Glomerular endothelial cell (primary cell): ENCODE data around the gene PPM1N. TPM values are rescaled to one million over a fixed set of nuclear protein-coding genes. Genes with fewer than 3 reads are reported as not detected.
"Not testable (repeated sequence)": the region's sequence is repeated elsewhere in the genome, so short reads cannot be mapped to it uniquely, and the experiment has no call there.

Source experiments
- DNase-seq: peaks from one replicate; pipeline ENCODE4 v3.0.0-alpha.2; 2011; ENCODE audit warnings: low read depth, low spot score; ENCODE audit errors: extremely low read depth
- total RNA-seq: library from RNA; depleted of rRNA; stranded (reverse); fragments of >200 nt; gene quantifications from 2 replicates; pipeline ENCODE4 v1.2.3, GENCODE V29; 2015

The PPM1N gene
- total RNA-seq, 1 donor from 2014 or later, result 1.1 TPM

DNA sequence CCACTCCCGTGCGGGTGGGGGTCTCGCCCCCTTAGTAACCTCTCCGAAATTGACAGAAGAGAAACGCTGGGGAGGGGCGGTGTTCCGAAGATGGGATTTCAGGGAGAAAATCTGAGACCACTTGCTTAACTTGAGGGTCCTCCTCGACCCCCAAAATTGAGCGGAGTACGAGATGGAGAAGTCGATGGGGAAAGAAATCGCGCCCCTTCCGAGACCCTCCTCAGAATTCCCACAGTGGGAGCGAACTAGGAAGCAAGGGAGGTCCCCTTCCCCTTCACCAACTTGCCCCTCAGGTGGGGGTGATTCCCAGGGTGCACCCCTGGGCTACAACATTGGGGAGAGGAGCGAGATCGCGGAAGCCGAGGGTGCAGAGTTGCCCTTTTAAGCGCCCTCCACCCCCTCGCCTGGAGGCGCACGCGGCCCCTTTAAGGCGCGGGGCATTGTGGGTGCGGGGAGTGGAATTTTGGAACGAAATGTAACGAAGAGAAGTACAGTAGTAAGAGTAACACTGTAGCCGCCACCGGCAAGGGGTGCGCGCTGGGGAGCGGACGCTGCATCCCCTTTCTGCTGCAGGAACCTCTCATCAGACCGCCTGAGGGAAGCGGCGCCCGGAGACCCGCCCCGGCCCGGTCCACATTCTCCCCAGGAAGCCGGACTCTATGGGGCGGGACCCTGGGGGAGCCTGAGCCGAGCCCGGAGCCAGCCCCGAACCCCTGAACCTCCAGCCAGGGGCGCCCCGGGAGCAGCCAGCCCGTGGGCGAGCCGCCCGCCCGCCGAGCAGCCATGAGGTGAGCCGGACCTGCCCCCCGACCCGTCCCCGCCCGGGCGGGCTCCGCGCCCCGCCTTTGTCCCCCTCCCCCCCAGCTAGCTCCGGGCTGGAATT is 9.0 kb downstream of the PPM1N start, which contains the start of gene VASP:
VASP (plus strand) TSS at position 491 of the 883 bp plus-strand sequence; CDS start at position 784, 293 bp downstream.
- no peak for DNase-seq

DNA sequence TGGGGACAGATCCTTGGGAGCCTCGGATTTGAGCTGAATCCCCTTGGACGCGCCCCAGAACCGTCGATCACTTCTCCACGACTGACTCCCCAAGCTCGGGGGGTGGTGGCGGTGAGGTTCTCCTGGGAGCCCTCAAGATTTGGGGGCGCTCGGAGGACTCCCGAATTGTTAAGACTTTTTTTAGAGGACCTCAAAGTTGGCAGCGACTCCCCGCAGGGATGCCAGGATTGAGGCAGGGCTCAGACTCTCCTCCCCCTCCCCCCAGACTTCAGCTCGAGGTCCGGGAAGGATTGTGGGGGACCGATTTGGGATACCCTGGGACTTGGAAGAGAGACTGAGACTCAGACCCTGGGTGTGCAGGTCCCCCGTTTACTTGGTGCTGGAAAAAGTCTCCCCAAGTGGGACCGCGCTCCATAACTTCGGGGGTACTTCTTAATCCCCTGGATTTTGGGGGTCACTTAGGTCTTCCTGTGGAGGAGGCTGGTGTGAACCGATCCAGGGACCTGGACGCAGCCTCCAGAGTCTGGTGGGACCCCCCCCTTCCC is 9.7 kb downstream of the PPM1N start:
- no peak for DNase-seq

DNA sequence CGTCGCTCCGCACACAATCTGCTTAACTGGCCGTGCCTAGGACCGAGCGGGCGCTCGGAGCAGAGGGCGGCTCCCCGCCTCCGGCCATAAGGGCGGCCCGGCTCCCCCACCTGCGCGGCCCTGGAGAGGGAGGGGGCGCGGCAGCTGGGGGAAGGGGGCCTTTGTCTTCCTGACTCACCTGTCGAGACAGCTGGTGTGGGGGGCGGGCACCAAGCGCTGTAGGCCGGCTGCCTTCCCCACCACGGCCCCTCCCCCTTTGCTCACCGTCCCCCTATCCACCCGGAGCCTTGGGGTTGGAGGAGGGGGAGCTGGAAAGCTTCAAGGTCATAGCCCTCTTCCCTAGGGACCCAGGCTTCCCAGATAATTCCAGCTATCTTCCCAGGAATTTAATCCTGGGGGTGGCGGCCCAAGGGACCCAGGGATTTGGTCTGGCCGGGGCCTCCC is 10.2 kb downstream of the PPM1N start:
- DNase-seq, result no peak

DNA sequence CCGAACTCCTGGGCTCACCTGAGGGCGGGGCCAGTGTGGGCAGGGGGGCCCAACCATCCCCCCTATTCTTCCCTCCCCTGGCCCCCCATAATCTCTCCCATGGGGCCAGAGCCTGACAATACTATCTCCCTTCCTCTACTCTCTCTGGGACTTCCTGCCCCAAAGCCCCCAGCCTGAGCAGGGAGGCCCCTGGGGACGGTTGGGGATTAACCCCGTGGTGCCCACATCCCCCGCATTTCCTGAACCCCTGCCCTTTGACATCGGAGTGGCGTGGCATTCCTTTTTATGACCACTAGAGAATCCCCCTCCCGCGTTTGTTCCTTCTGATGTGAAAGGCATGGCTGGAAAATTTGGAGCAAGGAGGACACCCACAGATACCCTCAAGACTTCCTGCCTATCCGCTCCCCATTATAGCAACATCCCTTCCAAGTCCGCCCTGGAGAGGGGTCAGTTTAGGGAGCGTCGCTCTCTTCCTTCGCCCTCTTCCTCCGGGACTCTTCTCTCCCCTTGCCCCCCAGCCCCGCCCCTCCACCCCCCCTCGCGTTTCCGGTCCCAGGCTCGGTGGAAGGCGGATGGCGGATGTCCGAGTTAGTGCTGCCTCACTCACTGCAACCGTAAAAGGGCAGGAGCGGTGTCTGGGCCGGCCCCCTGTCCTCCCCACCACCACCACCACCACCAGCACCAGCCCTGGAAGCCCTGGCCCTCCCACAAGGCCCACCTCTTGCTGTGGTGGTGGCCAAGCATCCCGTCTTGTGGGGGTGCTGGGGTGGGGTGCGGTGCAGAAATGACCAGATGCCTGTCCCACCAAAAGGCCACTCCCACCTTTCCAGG is 10.8 kb downstream of the PPM1N start:
- no peak for DNase-seq

DNA sequence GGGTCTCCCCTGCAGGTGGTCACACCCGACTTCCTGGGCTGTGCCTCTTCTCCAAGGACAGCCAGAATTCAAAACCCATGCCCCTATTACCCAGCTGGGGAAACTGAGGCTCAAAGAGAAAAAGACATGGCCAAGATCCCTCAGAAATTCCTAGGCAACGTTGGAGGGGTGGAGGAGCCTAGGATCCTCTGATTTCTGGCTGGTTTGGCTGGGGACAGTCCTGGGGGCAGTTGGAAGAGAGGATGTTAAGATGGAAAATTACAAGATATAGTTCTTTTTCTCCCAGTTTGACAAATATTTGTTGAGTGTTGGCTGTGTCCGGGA is 11.4 kb downstream of the PPM1N start:
- no peak for DNase-seq

DNA sequence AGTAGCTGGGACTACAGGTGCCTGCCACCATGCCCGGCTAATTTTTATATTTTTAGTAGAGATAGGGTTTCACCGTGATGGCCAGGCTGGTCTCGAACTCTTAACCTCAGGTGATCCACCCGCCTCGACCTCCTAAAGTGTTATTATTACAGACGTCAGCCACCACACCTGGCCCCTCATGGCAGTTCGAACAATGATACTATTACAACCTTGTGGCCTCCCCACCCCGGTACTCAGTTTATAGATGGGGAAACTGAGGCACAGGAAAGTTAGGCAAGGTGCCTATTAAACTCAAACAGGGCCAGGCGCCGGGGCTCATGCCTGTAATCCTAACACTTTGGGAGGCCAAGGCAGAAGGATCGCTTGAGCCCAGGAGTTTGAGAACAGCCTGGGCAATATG is 12.1 kb downstream of the PPM1N start:
- DNase-seq, result not testable (repeated sequence)

DNA sequence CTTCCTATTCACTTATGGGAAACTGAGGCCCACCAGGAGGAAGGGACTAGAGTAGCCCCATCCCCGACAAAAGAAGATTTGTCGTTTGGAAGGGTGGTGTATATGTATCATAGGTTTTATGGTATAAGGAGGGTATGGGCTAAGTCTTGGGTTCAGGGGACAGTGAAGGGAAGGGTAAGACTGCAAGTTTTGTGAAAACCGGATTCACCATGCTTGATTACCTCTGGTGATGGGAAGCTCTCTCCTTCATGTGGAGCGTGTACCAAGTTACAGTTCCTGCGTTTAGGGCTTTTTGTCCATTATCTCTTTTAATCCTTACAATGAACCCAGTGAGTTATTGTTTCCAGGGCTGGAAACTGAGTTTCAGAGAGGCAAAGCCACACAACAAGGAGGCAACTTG is 12.8 kb downstream of the PPM1N start:
- DNase-seq, result no peak

DNA sequence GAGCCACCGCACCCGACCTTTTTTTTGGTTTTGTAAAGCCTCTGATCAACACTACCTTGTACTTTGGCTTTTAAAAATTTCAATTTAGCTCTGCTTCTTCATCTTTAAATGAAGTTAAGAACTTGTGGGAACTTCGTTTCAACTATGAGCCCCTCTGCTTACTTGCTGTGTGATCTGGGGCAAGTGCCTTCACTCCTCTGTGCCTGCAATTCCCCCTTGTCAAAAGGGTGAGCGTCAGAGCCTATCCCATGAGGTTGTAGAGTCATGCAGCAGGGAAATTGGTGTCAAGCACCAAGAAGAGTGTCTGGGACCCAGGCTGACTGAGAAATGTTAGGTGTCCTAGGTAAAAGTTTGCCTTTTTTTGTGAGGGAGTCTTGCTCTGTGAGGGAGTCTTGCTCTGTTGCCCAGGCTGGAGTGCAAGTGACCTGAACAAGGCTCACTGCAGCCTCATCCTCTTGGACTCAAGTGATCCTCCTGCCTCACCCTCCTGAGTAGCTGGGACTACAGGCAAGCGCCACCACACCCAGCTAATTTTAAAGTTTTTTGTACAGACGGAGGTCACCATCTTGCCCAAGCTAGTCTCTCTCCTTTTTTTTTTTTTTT is 14.7 kb downstream of the PPM1N start:
- DNase-seq, result no peak

DNA sequence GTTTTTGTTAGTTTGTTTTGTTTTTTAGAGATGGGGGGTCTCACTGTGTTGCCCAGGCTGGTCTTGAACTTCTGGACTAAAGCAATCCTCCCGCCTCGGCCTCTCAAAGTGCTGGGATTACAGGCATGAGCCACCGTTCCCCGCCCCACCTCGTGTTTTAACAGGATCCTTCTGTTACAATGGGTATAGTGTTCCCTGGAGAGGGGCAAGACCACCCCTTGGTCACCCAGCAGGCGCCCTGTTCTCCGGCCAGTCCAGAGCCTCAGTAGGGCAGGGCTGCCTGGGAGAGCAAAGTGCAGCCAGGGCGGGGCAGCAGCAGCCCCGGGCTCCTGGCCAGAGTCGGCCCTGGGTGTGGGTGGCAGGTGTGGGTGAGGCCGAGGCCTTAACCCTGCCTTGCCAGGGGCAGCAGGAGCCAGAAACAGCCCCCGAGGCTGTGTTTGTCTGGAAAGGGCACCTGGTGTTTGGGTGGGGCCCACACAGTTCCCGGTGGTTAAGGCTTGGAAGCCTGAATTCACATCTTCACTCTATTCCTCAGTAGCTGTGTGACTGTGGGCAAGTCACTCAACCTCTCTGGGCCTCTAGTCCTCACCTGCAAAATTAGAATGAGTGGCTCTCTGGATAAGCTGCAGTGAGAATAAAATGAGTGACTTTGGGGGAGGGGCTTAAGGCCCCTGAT is 16.3 kb downstream of the PPM1N start:
- DNase-seq, result no peak

DNA sequence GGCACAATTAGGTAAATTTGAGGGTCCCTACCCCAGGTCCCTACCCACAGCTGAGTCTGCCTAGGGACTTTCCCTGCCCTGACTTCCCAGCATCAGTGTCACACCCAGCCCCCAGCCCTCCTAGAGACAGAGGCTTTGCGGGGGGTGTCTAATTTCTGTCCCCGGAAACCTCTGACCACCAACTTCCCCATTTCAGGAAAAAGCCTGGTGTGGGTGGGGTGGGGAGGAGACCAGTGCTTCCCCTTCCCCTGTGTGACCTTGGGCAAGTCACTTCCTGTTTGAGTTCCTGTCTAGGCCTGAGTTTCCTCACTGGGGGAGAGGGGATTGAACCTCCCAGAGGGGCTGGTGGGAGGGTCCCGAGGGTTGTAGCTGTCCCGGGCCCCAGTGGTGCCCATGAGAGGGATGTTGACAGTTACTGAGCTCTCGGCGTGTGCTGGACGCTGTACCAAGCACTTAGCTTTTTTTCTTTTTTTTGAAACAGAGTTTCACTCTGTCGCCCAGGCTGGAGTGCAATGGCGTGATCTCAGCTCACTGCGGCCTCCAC is 16.9 kb downstream of the PPM1N start:
- no peak for DNase-seq

DNA sequence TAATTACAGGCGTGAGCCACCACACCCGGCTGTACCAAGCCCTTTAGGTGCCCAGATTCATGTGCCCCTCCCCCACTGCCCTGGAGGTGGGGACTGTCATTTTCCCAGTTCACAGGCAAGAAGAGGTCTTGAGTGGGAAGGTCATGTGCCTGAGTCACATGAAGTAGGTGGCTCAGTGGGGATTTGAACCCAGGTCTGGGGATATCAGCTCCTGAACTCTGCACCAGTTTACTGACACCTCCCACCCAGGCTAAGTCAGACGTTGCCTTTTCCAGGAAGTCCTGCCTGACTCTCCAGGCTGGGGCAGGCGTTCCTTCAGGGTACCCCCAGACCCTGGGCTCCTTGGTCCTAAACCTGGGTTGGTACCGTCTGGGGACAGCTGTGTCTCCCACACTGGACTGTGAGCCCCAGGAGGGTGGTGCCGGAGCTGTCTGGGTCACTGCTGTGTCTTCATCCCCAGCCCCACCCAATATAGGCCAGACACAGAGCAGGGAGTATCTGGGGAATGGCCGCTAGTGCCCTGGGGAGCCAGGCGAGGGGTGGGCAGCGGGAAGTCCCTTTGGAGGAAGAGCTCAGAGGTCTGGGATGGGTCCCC is 17.7 kb downstream of the PPM1N start:
- no peak for DNase-seq

DNA sequence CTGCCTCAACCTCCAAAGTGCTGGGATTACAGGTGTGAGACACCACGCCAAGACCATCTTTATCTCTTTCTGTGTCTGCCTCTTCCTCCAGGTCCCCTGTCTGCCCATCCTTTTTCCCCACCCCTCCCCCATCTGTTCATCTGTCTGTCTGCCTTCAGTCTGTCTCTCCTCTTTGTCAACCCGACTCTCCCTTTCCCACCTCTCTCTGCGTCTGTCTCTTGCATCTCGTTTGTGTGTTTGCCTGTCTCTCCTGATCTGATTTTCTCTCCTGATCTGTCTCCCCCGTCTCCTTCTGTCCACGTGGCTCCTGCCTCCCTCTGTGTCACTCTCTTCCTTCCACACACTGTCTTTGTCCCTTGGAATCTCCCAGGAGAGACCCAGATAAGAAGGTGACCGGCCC is 19.0 kb downstream of the PPM1N start:
- no peak for DNase-seq

DNA sequence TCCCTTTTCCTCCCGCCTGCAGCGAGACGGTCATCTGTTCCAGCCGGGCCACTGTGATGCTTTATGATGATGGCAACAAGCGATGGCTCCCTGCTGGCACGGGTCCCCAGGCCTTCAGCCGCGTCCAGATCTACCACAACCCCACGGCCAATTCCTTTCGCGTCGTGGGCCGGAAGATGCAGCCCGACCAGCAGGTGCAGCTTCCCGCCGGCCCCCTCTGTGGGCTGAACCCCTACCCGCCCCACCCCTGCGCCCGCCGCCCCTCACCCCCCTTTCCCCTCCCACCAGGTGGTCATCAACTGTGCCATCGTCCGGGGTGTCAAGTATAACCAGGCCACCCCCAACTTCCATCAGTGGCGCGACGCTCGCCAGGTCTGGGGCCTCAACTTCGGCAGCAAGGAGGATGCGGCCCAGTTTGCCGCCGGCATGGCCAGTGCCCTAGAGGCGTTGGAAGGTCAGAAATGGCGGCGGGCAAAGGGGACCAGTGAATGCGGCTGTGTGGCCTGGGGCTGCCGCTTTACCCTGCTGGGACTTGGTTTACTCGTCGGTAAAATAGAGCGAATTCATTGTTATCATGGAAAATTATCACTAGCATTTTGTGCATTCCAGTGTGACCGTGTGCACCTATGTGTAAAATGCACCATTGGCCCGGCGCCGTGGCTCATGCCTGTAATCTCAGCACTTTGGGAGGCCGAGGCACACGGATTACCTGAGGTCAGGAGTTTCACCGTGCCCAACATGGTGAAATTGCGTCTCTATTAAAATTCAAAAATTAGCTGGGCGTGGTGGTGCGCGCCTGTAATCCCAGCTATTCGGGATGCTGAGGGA is 19.6 kb downstream of the PPM1N start:
- DNase-seq, result no peak

DNA sequence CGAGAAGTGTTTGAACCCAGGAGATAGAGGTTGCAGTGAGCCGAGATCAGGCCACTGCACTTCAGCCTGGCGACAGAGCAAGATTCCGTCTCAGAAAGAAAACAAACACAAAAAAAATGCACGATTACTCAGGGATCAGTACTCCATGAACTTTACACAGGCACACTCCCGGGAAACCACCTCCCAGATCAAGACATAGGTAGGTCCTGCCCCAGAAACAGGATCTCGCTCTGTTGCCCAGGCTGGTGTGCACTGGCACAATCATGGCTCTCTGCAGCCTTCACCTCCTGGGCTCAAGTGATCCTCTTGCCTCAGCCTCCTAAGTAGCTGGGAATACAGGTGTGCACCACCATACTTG is 20.2 kb downstream of the PPM1N start:
- no peak for DNase-seq

DNA sequence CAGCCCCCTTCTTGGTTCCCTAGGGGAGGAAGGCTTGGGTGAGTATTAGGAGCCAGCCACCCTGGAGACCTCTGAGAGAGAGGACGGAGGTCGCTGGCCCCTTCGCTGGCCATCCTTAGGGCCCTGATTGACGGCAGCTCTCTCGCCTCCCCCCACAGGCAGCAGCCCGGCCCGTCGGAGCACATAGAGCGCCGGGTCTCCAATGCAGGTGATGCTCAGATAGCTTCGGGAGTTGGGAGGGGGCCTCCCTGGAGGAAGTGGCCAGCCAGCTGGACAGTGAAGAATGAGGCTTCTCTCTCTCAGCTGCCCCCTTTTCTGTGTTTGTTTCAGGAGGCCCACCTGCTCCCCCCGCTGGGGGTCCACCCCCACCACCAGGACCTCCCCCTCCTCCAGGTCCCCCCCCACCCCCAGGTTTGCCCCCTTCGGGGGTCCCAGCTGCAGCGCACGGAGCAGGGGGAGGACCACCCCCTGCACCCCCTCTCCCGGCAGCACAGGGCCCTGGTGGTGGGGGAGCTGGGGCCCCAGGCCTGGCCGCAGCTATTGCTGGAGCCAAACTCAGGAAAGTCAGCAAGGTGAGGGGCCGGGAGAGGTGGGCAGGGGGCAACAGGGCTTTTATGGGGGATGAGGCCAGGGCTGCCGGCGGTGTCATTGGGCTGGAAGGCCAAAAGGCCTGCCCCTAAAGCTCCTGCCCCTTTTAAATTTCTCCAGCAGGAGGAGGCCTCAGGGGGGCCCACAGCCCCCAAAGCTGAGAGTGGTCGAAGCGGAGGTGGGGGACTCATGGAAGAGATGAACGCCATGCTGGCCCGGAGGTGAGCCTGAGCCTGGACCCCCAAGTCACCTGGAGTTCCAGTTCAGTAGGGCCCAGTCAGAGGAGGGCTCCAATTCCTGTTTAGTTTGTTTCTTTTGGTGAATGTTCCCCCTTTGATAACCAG is 24.0 kb downstream of the PPM1N start:
- DNase-seq, result no peak

DNA sequence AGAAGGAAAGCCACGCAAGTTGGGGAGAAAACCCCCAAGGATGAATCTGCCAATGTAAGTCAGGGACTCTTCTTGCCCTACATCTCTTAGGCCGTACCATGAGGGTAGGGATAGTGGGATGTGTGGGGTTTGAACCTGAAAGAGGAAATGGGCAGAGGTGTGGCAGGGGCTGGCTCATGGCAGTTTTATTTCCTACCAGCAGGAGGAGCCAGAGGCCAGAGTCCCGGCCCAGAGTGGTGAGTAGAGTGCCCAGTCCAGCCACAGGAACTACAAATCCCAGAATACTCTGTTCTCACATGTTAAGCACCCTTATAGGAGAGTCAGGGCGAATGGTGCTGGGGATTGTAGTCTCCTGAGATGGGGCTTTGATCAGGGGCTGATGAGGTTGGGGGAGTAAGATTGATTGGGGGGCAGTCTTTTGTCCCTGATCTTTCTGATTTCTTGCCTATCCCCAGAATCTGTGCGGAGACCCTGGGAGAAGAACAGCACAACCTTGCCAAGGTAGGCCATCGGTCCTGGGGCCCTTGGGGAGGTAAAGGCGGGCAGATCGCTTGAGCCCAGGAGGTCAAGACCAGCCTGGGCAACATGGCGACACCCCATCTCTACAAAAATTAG is 25.5 kb downstream of the PPM1N start:
- no peak for DNase-seq

DNA sequence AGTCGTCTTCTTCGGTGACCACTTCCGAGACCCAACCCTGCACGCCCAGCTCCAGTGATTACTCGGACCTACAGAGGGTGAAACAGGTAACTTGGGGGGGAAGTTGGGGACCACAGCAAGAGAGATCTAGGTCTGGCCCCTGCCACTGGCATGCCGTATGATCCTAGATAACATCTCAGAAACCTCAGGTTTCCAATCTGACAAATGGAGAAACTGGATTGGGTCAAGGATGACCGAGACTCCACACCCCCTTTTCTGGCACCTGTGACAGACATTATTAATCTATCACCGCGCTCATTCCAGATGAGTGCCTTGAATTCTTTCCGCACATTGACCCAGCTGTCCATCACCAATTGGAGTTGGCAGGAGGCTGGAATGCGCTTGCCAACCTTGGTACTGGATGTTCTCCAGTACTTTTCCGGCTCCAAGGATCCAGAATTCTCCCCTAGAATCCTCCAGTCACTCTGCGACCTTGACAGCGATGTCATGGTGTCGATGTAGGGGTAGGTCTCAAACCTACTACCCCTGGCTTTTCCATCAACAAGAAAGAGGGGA is 26.4 kb downstream of the PPM1N start:
- no peak for DNase-seq
